Psoas muscle (tissue), 8 donors: ENCODE data around the gene PRKN. TPM values are rescaled to one million over a fixed set of nuclear protein-coding genes. Genes with fewer than 3 reads are reported as not detected.

Source experiments
- ATAC-seq, 4 donors: fragments of 200-7000 bp; cut with Tn5 transposase; one replicate each; pipeline ENCODE4 v1.9.1; 2020; ENCODE audit warnings: moderate library complexity in 3 of 4, mild to moderate bottlenecking in 2 of 4
- DNase-seq, 2 donors: peaks; one replicate each; pipeline ENCODE4 v3.0.0-alpha.2; 2020
- H3K27ac ChIP-seq: fragments of 200-600 bp; one replicate; pipeline ENCODE4 v1.8.0; 2022
- H3K27me3 ChIP-seq, 3 donors: fragments of 200-600 bp in 1 of 3; one replicate each; pipeline versions ENCODE4 v1.6.1 to v1.8.0; 2013 to 2022; ENCODE audit warnings: low read length in 2 of 3, mild to moderate bottlenecking in 2 of 3, moderate library complexity in 1 of 3; ENCODE audit not compliant: insufficient read depth in 3 of 3
- H3K36me3 ChIP-seq, 2 donors: fragments of 200-600 bp in 1 of 2; one replicate each; pipeline versions ENCODE4 v1.6.1 to v1.8.0; 2013 to 2022; ENCODE audit warnings: low read depth in 1 of 2, mild to moderate bottlenecking in 1 of 2, moderate library complexity in 1 of 2; ENCODE audit not compliant: insufficient read depth in 1 of 2
- H3K4me1 ChIP-seq: fragments of 200-600 bp; one replicate; pipeline ENCODE4 v1.8.0; 2022
- H3K4me3 ChIP-seq: fragments of 200-600 bp; one replicate; pipeline ENCODE4 v1.8.0; 2022; ENCODE audit warnings: mild to moderate bottlenecking
- H3K9me3 ChIP-seq: fragments of 200-600 bp; one replicate; pipeline ENCODE4 v1.8.0; 2022
- CTCF ChIP-seq: fragments of 200-600 bp; IDR thresholded peaks from one replicate; pipeline ENCODE4 v1.8.0; 2022; ENCODE audit warnings: antibody characterized with exemption
- whole genome bisulfite sequencing, 3 donors: extraction: QIAGEN DNeasy Blood & Tissue Kit; methylation state at CpG; one replicate each; pipeline versions ENCODE4 v1.1.6 to v1.1.7; 2013; 5-methylcytosine and 5-hydroxymethylcytosine counted together
- intact Hi-C, 2 donors: fragments of 100-400 bp; cut with DNase I; formaldehyde crosslinking; loops; one replicate each; pipeline versions ENCODE4 v1.11.0 to v1.14.2; 2022
- polyA plus RNA-seq, 3 donors: library from polyadenylated mRNA; stranded (reverse); fragments of 200-250 nt; gene quantifications; one replicate each; pipeline ENCODE4 v1.2.3, GENCODE V29; 2013
- total RNA-seq, 4 donors: library from RNA; stranded (reverse); fragmentation: NEBNext Ultra II Directional in 2 of 4; extraction: Animal tissue kit (Norgen Biotek cat#: 25700) in 2 of 4; gene quantifications; one replicate each; pipeline versions ENCODE4 v1.2.1 to v1.2.4, GENCODE V29; 2021 to 2023
- donor health status: healthy with polysubstance abuse.
- donor health status: DM: no; HTN: no; CAD: no; lungs with moderate emphysema.
- donor health status: Bipolar disorder and iron deficiency.
- donor health status: healthy.
- donor health status: DM: yes; HTN: yes; CAD: no.
- donor health status: DM: no; HTN: no; CAD: no.
- donor health status: DM: no; HTN: no; CAD: no.
- donor health status: DM: yes; HTN: yes; CAD: no.

PRKN gene
- total and polyA plus RNA-seq, 7 donors: 1.5 to 19.5 (median 11.7) TPM

- ATAC-seq (no peak), DNase-seq (no peak)
- no peak overlapping the region for H3K4me3 ChIP-seq
- no peaks in the 10 kb centered on the region for H3K9me3 ChIP-seq
- H3K4me1 ChIP-seq: no peaks in the 10 kb centered on the region
- H3K27me3 ChIP-seq: no peaks in the 10 kb centered on the region
- TF ChIP-seq CTCF: no peak
- intact Hi-C loops: no loop called here
- WGBS, 3 donors: 98 to 100% (median 100%) methylated on average over 1 of the region's 1 CpG
- no peak overlapping the region for H3K27ac ChIP-seq
- no peaks in the 10 kb centered on the region for H3K36me3 ChIP-seq
Observed at GRCh38 chr6:162211777-162212176, 515.8 kb downstream of the PRKN start.

- ATAC-seq (no peak), DNase-seq (no peak)
- no peaks in the 10 kb centered on the region for H3K36me3 ChIP-seq
- no peaks in the 10 kb centered on the region for H3K9me3 ChIP-seq
- 45 to 47% (median 46%) methylated on average over 3 of the region's 3 CpGs for WGBS, 3 donors
- no peak overlapping the region for H3K27ac ChIP-seq
- H3K4me3 ChIP-seq: no peak overlapping the region
- H3K27me3 ChIP-seq: no peaks in the 10 kb centered on the region
- intact Hi-C loops: no loop called here
- no peaks in the 10 kb centered on the region for H3K4me1 ChIP-seq
- TF ChIP-seq CTCF: no peak
Observed at GRCh38 chr6:162211022-162211421, 516.5 kb downstream of the PRKN start.

- TF ChIP-seq CTCF: no peak
- Histone ChIP-seq H3K36me3 (no peaks in the 10 kb centered on the region), H3K27me3 (no peaks in the 10 kb centered on the region), H3K4me3 (no peak overlapping the region), H3K27ac (no peak overlapping the region), H3K4me1 (peaks cover 26% of the 10 kb centered on the region), H3K9me3 (no peaks in the 10 kb centered on the region)
- WGBS, 3 donors: 20 to 38% (median 23%) methylated on average over 5 of the region's 5 CpGs
- intact Hi-C loops: no loop called here
- DNase-seq (no peak), ATAC-seq (peak in 2 of 4 donors; percentile 61 to 64)
Observed at GRCh38 chr6:162203287-162203686, 524.3 kb downstream of the PRKN start.

GRCh38 chr6:162200945-162201690 lies 526.4 kb downstream of the PRKN start:
- WGBS, 3 donors: 57 to 71% (median 60%) methylated on average over 9 of the region's 9 CpGs
- DNase-seq (no peak), ATAC-seq (peak in 2 of 4 donors; percentile 53 to 76)
- Histone ChIP-seq H3K27ac (no peak overlapping the region), H3K4me3 (no peak overlapping the region), H3K27me3 (no peaks in the 10 kb centered on the region), H3K4me1 (peaks cover 26% of the 10 kb centered on the region), H3K36me3 (no peaks in the 10 kb centered on the region), H3K9me3 (no peaks in the 10 kb centered on the region)
- intact Hi-C loops: no loop called here
- no peak for TF ChIP-seq CTCF

GRCh38 chr6:162200041-162200440 lies 527.5 kb downstream of the PRKN start:
- Histone ChIP-seq H3K4me3 (no peak overlapping the region), H3K27me3 (no peaks in the 10 kb centered on the region), H3K4me1 (peaks cover 26% of the 10 kb centered on the region), H3K27ac (no peak overlapping the region), H3K36me3 (no peaks in the 10 kb centered on the region), H3K9me3 (no peaks in the 10 kb centered on the region)
- intact Hi-C loops: no loop called here
- DNase-seq (no peak), ATAC-seq (peak; percentile 44 to 75 (median 65))
- no peak for TF ChIP-seq CTCF
- 50 to 77% (median 51%) methylated on average over 9 of the region's 9 CpGs for WGBS, 3 donors
